Fibroblast of villous mesenchyme (primary cell): Measurements from ENCODE around the gene HBZ. TPM values are rescaled to one million over a fixed set of nuclear protein-coding genes. Genes with fewer than 3 reads are reported as not detected.
"Not testable (repeated sequence)": the region's sequence is repeated elsewhere in the genome, so short reads cannot be mapped to it uniquely, and the experiment has no call there.

Experiments used
- DNase-seq: peaks from one replicate; pipeline ENCODE4 v3.0.0-alpha.2; 2010; ENCODE audit warnings: low read depth
- H3K4me3 ChIP-seq: 2 replicates; pipeline ENCODE4 v1.5.1; 2011; ENCODE audit warnings: low read depth, mild to moderate bottlenecking, low read length
- total RNA-seq: library from RNA; depleted of rRNA; stranded (reverse); fragments of >200 nt; gene quantifications from 2 replicates; pipeline ENCODE4 v1.2.3, GENCODE V29; 2012
- TF ChIP-seq, protein P1 (sequence below): IDR thresholded peaks from 2 replicates; pipeline ENCODE4 v1.5.1; 2012; ENCODE audit warnings: low read depth, mild to moderate bottlenecking, low read length; ENCODE audit not compliant: insufficient read depth

Gene HBZ
- total RNA-seq, 1 donor = not detected

DNA sequence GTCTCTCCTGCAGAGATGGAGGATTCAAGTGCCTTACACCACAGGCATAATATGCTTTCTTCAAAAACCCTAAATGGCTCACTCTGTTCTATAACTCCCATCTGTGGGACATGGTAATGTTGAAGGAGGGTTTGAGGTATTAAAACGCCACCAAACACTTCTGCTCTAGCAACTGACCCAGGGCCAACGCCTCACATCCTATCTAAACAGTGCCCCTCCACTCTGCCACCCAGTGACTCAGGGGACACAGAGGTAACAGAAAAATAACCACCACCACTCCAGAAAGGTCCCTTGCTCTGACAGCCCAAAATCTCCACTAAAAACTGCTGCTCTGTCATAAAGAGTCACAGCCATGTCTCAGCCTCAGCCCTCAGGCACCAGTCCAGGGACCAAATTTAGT is 31.7 kb upstream of the HBZ start:
- no peak for DNase-seq
- TF ChIP-seq, protein P1, sequence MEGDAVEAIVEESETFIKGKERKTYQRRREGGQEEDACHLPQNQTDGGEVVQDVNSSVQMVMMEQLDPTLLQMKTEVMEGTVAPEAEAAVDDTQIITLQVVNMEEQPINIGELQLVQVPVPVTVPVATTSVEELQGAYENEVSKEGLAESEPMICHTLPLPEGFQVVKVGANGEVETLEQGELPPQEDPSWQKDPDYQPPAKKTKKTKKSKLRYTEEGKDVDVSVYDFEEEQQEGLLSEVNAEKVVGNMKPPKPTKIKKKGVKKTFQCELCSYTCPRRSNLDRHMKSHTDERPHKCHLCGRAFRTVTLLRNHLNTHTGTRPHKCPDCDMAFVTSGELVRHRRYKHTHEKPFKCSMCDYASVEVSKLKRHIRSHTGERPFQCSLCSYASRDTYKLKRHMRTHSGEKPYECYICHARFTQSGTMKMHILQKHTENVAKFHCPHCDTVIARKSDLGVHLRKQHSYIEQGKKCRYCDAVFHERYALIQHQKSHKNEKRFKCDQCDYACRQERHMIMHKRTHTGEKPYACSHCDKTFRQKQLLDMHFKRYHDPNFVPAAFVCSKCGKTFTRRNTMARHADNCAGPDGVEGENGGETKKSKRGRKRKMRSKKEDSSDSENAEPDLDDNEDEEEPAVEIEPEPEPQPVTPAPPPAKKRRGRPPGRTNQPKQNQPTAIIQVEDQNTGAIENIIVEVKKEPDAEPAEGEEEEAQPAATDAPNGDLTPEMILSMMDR = no peak
- no peak overlapping the region for H3K4me3 ChIP-seq

DNA sequence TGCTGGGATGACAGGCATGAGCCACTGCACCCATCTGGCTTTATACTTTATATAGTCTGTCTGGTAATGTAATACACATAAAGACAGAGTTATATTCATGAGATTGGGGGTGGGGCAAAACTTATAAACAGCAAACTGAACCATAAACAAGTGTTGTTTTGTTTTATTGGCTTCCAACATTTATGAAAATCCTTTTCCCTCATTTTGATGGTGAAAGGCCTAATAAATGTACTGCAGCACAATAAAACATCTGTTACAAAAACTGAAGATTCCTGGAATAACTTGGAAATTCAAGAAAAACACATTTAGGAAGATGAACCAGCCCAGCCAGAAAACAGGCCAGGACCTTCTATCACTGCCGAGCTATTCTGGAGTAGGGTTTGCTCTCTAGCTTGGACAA is 30.1 kb upstream of the HBZ start:
- TF ChIP-seq, protein P1 = no peak

DNA sequence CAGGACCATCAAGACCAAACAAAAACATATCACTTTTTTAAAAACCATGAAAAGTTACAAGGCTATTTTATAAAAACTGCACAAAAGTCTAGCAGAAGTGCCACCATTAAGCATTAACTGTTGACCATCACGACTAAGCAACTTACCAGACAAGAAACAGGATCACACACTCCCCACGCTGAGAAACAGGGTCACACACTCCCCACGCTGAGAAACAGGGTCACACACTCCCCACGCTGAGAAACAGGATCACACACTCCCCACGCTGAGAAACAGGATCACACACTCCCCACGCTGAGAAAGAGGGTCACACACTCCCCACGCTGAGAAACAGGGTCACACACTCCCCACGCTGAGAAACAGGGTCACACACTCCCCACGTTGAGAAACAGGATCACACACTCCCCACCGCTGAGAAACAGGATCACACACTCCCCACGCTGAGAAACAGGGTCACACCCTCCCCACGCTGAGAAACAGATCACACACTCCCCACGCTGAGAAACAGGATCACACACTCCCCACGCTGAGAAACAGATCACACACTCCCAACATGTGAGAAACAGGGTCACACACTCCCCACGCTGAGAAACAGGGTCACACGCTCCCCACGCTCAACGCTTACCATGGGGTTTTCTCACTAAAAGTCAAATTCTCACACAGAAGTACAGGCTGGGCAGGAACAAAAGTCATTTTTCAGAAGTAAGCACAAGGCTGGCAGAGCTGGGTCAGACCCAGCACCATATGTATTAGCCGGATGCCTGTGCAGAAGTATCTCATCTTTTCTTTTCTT is 28.7 kb upstream of the HBZ start:
- H3K4me3 ChIP-seq, DNase-seq: not testable (repeated sequence)

More for the DNA sequence above, 30.1 kb upstream of the HBZ start:
- DNase-seq = no peak
- no peak overlapping the region for H3K4me3 ChIP-seq

DNA sequence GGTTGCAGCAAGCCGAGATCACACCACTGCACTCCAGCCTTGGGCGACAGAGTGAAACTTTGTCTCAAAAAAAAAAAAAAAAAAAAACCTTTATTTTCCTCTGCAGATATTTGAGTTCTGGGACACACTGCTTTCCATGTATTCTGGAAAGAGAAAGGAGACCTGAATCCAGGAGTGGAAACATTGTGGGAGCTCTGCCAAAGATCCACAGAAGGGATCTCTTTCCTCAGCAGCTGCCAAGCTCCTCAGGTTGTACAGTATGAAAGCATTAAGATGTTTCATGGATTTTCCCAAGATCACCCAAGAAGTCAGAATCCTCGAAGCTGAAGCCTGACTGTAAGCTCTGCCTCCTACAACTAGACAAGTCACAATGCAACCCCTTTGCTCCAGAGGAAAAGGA is 27.4 kb upstream of the HBZ start:
- H3K4me3 ChIP-seq = no peak overlapping the region
- TF ChIP-seq, protein P1 = no peak
- no peak for DNase-seq

- H3K4me3 ChIP-seq = no peak overlapping the region
- no peak for DNase-seq
- TF ChIP-seq, protein P1 = no peak
Observed at GRCh38 chr16:129075-129474, 23.4 kb upstream of the HBZ start.

DNA sequence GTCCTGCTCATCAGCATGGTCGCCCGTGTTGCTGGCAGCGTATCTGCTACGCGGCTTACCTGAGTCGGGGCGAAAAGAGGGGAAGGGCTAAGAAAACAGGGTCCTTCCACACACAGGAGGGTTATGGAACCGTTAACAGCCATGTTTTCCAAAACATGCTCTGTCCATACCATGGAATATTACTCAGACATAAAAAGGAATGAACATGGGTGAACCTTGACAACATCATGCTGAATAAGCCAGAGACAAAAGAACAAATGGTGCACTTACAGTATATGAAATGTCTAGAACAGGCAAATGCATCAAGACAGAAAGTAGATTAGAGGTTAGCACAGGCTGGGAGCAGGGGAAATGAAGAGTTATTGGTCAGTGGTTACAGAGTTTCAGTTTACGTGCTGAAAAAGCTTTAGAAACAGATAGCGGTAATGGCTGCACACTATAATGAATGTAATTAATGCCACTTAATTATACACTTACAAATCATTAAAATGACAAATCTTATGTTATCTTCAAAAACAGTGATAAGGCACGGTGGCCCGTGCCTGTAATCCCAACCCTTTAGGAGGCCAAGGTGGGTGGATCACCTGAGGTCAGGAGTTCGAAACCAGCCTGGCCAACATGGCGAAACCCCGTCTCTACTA is 21.8 kb upstream of the HBZ start:
- H3K4me3 ChIP-seq = no peak overlapping the region
- DNase-seq = no peak
- TF ChIP-seq, protein P1 = no peak

GRCh38 chr16:132120-132519 is 20.3 kb upstream of the HBZ start:
- DNase-seq = no peak
- TF ChIP-seq, protein P1 = no peak
- H3K4me3 ChIP-seq = no peak overlapping the region
